Sciatic nerve (tissue), 2 donors: ENCODE data around the gene POLR1D. TPM values are rescaled to one million over a fixed set of nuclear protein-coding genes. Genes with fewer than 3 reads are reported as not detected.

Experiments
- ATAC-seq: fragments of 200-7000 bp; cut with Tn5 transposase; one replicate; pipeline ENCODE4 v1.9.1; 2020; ENCODE audit warnings: mild to moderate bottlenecking, moderate library complexity
- DNase-seq: peaks from one replicate; pipeline ENCODE4 v3.0.0-alpha.2; 2020; ENCODE audit warnings: low spot score
- intact Hi-C: fragments of 100-400 bp; cut with DNase I; formaldehyde crosslinking; loops from one replicate; pipeline ENCODE4 v1.14.2; 2022
- total RNA-seq: library from RNA; stranded (reverse); fragmentation: NEBNext Ultra II Directional; extraction: Animal tissue kit (Norgen Biotek cat#: 25700); gene quantifications from one replicate; pipeline ENCODE4 v1.2.1, GENCODE V29; 2021
- donor health status: DM: no; HTN: no; CAD: no.
- donor health status: DM: no; HTN: no; CAD: no.

POLR1D gene
- total RNA-seq, 1 donor from 2014 or later: 84.7 TPM

GRCh38 chr13:27663947-27664346 lies 42.3 kb downstream of the POLR1D start:
- DNase-seq: no peak
- no peak for ATAC-seq
- intact Hi-C loops: no loop called here

- ATAC-seq (no peak), DNase-seq (no peak)
- intact Hi-C loops: no loop called here
Observed at GRCh38 chr13:27665333-27665732, 43.6 kb downstream of the POLR1D start.

GRCh38 chr13:27665761-27666160 lies 44.1 kb downstream of the POLR1D start:
- no peak for ATAC-seq
- intact Hi-C loops: no loop called here
- DNase-seq: no peak

GRCh38 chr13:27666951-27667350 lies 45.3 kb downstream of the POLR1D start:
- DNase-seq: no peak
- ATAC-seq: no peak
- intact Hi-C loops: no loop called here

- intact Hi-C loops: no loop called here
- no peak for ATAC-seq
- no peak for DNase-seq
Observed at GRCh38 chr13:27667946-27668345, 46.3 kb downstream of the POLR1D start.

- intact Hi-C loops: no loop called here
- ATAC-seq (no peak), DNase-seq (no peak)
Observed at GRCh38 chr13:27670861-27671260, 49.2 kb downstream of the POLR1D start.

- intact Hi-C loops: no loop called here
- DNase-seq (no peak), ATAC-seq (no peak)
Observed at GRCh38 chr13:27672025-27672424, 50.3 kb downstream of the POLR1D start.

Other genes with a start within 250 kb of the POLR1D start
- gene GTF3A, start 197.3 kb upstream of the POLR1D start, total RNA-seq: 52.2 TPM
- 45.5 TPM for gene MTIF3, start 171.3 kb upstream of the POLR1D start, total RNA-seq
- gene LNX2, start 1.4 kb upstream of the POLR1D start, total RNA-seq: 10.1 TPM
- gene GSX1, start 170.6 kb downstream of the POLR1D start, total RNA-seq: not detected